Measurements from ENCODE around the gene SDHAF3.
"Not testable (repeated sequence)": the region's sequence is repeated elsewhere in the genome, so short reads cannot be mapped to it uniquely, and the experiment has no call there.

Gene SDHAF3

GRCh38 chr7:97126483-97127171 lies 9.1 kb downstream of the SDHAF3 start:
- DNase-seq = no peak

GRCh38 chr7:97128736-97129135 lies 11.2 kb downstream of the SDHAF3 start:
- no peak for DNase-seq

- DNase-seq = no peak
Measured at GRCh38 chr7:97130417-97131139, 13.1 kb downstream of the SDHAF3 start.

- DNase-seq = no peak
Measured at GRCh38 chr7:97133159-97133558, 15.7 kb downstream of the SDHAF3 start.

- DNase-seq = no peak
Measured at GRCh38 chr7:97138830-97139229, 21.3 kb downstream of the SDHAF3 start.

- no peak for DNase-seq
Measured at GRCh38 chr7:97145068-97145467, 27.6 kb downstream of the SDHAF3 start.

GRCh38 chr7:97149843-97150242 lies 32.3 kb downstream of the SDHAF3 start:
- DNase-seq = no peak

GRCh38 chr7:97155897-97156418 lies 38.5 kb downstream of the SDHAF3 start:
- DNase-seq = no peak

GRCh38 chr7:97159984-97160383 lies 42.5 kb downstream of the SDHAF3 start:
- DNase-seq = not testable (repeated sequence)

GRCh38 chr7:97161609-97162008 lies 44.1 kb downstream of the SDHAF3 start:
- not testable (repeated sequence) for DNase-seq

- no peak for DNase-seq
Measured at GRCh38 chr7:97166308-97166707, 48.8 kb downstream of the SDHAF3 start.

GRCh38 chr7:97167176-97167575 lies 49.7 kb downstream of the SDHAF3 start:
- DNase-seq = no peak

GRCh38 chr7:97167749-97168148 lies 50.3 kb downstream of the SDHAF3 start:
- no peak for DNase-seq

- DNase-seq = no peak
Measured at GRCh38 chr7:97174303-97174702, 56.8 kb downstream of the SDHAF3 start.

- DNase-seq = peak; percentile 49
Measured at GRCh38 chr7:97179454-97180104, 62.1 kb downstream of the SDHAF3 start.

GRCh38 chr7:97187067-97187466 lies 69.6 kb downstream of the SDHAF3 start:
- no peak for DNase-seq

- not testable (repeated sequence) for DNase-seq
Measured at GRCh38 chr7:97196174-97196573, 78.7 kb downstream of the SDHAF3 start.

GRCh38 chr7:97198596-97198995 lies 81.1 kb downstream of the SDHAF3 start:
- no peak for DNase-seq

GRCh38 chr7:97200018-97200417 lies 82.5 kb downstream of the SDHAF3 start:
- no peak for DNase-seq

- no peak for DNase-seq
Measured at GRCh38 chr7:97203957-97204356, 86.5 kb downstream of the SDHAF3 start.

- DNase-seq = no peak
Measured at GRCh38 chr7:97204821-97205220, 87.3 kb downstream of the SDHAF3 start.

GRCh38 chr7:97215556-97215955 lies 98.1 kb downstream of the SDHAF3 start:
- no peak for DNase-seq

GRCh38 chr7:97218767-97219166 lies 101.3 kb downstream of the SDHAF3 start:
- DNase-seq = no peak

- no peak for DNase-seq
Measured at GRCh38 chr7:97219237-97219636, 101.7 kb downstream of the SDHAF3 start.

All from activated CD4-positive, alpha-beta T cell treated with anti-CD3 and anti-CD28 coated beads for 48 hours (primary cell).